ENCODE data around the gene MAP6. TPM values are rescaled to one million over a fixed set of nuclear protein-coding genes. Genes with fewer than 3 reads are reported as not detected.

Gene MAP6
- total RNA-seq, 1 donor from 2014 or later, result 6.9 TPM

DNA sequence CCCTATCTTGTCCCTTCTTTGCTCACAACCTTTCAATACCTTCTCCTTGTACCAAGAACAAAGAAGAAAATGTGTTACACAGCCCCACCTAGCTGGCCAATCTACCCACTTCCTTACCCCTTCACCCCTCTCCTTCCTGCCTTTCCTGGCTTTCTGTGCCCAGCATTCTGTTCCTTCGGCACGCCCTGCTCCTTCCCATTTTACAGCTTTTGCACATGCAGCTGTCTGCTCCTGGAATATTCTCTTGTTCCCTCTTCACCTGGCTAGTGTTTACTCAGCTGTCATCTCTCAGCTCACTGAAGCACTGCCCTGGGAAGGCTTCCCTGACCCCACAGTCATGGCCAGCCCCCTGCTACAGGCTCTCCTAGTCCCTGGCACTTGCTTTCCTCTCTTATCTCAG is 76.1 kb downstream of the MAP6 start:
- TF ChIP-seq POLR2AphosphoS5 (IDR thresholded peaks at IDR 0.05; ENCODE audit: insufficient read depth in 1 of 2, low read depth in 1 of 2) (no peak), POLR2A (IDR thresholded peaks at IDR 0.05) (no peak)
- TF ChIP-seq, protein P1, sequence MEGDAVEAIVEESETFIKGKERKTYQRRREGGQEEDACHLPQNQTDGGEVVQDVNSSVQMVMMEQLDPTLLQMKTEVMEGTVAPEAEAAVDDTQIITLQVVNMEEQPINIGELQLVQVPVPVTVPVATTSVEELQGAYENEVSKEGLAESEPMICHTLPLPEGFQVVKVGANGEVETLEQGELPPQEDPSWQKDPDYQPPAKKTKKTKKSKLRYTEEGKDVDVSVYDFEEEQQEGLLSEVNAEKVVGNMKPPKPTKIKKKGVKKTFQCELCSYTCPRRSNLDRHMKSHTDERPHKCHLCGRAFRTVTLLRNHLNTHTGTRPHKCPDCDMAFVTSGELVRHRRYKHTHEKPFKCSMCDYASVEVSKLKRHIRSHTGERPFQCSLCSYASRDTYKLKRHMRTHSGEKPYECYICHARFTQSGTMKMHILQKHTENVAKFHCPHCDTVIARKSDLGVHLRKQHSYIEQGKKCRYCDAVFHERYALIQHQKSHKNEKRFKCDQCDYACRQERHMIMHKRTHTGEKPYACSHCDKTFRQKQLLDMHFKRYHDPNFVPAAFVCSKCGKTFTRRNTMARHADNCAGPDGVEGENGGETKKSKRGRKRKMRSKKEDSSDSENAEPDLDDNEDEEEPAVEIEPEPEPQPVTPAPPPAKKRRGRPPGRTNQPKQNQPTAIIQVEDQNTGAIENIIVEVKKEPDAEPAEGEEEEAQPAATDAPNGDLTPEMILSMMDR (IDR thresholded peaks at IDR 0.05), result no peak
- H3K27me3 ChIP-seq, result no peaks in the 10 kb centered on the region
- no peak overlapping the region for H3K27ac ChIP-seq
- H3K4me1 ChIP-seq, result no peaks in the 10 kb centered on the region
- no peak overlapping the region for H3K4me3 ChIP-seq
- no peaks in the 10 kb centered on the region for H3K9me3 ChIP-seq
- DNase-seq (ENCODE audit: extremely low spot score in 2 of 2), result no peak
- no peaks in the 10 kb centered on the region for H3K36me3 ChIP-seq
- intact Hi-C loops (cut with DNase I), result no loop called here

DNA sequence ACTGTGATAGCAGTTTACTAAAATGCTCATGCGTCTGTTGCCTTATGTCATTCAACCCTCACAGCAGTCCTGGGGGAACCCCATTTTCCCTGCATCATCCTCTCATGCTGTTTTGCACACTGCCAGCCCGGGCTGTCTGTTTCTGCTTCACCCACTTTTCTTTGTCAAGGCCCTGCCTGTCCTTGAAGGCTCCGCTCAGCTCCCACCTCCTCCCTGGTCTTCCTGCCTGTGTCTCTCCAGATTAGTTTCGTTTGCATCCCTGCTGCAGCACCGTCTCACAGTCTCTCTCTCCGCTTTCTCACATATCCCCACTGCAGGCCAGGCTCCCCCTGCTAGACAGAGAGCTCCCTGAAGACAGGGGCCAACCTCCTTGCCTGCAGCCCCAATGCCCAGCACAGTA is 76.9 kb downstream of the MAP6 start:
- TF ChIP-seq, protein P1 (IDR thresholded peaks at IDR 0.05), result no peak
- TF ChIP-seq POLR2AphosphoS5 (IDR thresholded peaks at IDR 0.05; ENCODE audit: insufficient read depth in 1 of 2, low read depth in 1 of 2), result no peak
- TF ChIP-seq POLR2A (IDR thresholded peaks at IDR 0.05), result no peak
- Histone ChIP-seq H3K27me3 (no peaks in the 10 kb centered on the region), H3K27ac (no peak overlapping the region), H3K4me3 (no peak overlapping the region), H3K9me3 (no peaks in the 10 kb centered on the region), H3K4me1 (no peaks in the 10 kb centered on the region), H3K36me3 (no peaks in the 10 kb centered on the region)
- intact Hi-C loops (cut with DNase I), result no loop called here
- DNase-seq (ENCODE audit: extremely low spot score in 2 of 2), result no peak

DNA sequence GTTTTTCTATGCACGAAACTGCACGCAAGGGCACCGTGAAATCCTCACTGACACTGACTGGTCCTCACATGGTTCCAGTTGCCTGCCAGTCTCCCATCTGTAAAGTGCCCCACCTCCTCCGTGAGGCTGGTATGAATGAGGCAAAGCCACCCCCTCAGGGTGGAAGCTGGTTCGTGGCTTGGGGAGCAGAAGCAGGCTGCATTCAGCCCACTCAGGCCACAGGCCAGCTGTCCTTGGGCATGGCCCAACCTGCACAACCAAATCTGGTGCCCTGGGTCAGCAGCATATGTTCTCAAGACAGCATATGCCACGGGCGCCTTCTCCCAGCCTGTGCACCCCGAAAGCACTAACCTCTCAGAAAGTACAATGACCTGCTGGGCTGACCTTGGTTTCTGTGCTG is 77.5 kb downstream of the MAP6 start:
- no peak overlapping the region for H3K4me3 ChIP-seq
- no peaks in the 10 kb centered on the region for H3K4me1 ChIP-seq
- no peaks in the 10 kb centered on the region for H3K36me3 ChIP-seq
- H3K9me3 ChIP-seq, result no peaks in the 10 kb centered on the region
- intact Hi-C loops (cut with DNase I), result no loop called here
- no peaks in the 10 kb centered on the region for H3K27me3 ChIP-seq
- no peak overlapping the region for H3K27ac ChIP-seq
- DNase-seq (ENCODE audit: extremely low spot score in 2 of 2), result no peak
- no peak for TF ChIP-seq POLR2AphosphoS5 (IDR thresholded peaks at IDR 0.05; ENCODE audit: insufficient read depth in 1 of 2, low read depth in 1 of 2)

DNA sequence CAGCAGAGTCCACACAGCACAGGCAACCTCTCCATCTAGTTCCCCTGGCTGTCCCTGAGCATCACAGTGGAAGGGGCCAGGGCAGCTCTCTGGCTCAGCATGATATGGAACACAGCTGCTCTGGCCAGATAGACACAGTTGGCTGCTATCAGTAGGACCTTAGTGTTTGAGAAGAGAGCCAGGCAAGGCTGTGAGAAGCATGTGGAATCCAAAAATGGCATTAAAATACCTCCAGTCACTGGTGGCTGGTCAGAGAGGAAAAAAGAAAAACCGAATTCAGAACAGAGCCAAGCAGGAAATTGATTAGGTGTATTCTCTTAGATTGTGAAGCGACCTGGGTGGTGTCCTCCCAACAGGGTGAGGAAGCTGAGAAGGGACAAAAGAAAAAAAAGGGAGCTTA is 78.9 kb downstream of the MAP6 start:
- H3K4me1 ChIP-seq, result no peaks in the 10 kb centered on the region
- H3K27me3 ChIP-seq, result no peaks in the 10 kb centered on the region
- H3K4me3 ChIP-seq, result no peak overlapping the region
- no peak for DNase-seq (ENCODE audit: extremely low spot score in 2 of 2)
- intact Hi-C loops (cut with DNase I), result no loop called here
- no peak overlapping the region for H3K27ac ChIP-seq
- H3K9me3 ChIP-seq, result no peaks in the 10 kb centered on the region
- TF ChIP-seq POLR2A (IDR thresholded peaks at IDR 0.05) (no peak), POLR2AphosphoS5 (IDR thresholded peaks at IDR 0.05; ENCODE audit: insufficient read depth in 1 of 2, low read depth in 1 of 2) (no peak)
- TF ChIP-seq, protein P1 (IDR thresholded peaks at IDR 0.05), result no peak
- no peaks in the 10 kb centered on the region for H3K36me3 ChIP-seq

DNA sequence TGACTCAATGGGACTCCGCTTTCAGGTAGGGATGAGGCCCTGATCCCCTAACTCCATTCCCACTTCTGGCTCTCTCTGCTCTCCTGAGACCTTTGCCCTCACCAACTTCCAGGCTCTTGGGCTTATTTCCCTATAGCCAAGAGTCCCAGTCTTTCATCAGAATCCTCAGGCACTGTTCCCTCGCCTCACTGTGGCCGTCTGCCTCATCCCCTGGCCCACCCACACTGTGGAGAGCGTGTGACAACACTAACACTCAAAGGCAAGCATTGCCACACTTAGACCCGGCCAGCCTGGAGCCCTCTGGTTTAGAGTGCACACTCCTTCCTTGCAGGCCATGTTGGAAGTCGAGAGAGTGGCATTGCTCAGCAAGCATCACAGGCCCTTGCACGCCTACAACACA is 79.8 kb downstream of the MAP6 start:
- intact Hi-C loops (cut with DNase I), result no loop called here

More for the DNA sequence above, 79.8 kb downstream of the MAP6 start:
- no peak for DNase-seq (ENCODE audit: extremely low spot score in 2 of 2)
- Histone ChIP-seq H3K27ac (no peak overlapping the region), H3K4me1 (peaks cover 7% of the 10 kb centered on the region), H3K36me3 (no peaks in the 10 kb centered on the region), H3K4me3 (no peak overlapping the region), H3K9me3 (no peaks in the 10 kb centered on the region), H3K27me3 (no peaks in the 10 kb centered on the region)
- no peak for TF ChIP-seq POLR2A (IDR thresholded peaks at IDR 0.05)
- TF ChIP-seq, protein P1 (IDR thresholded peaks at IDR 0.05), result no peak
- no peak for TF ChIP-seq POLR2AphosphoS5 (IDR thresholded peaks at IDR 0.05; ENCODE audit: insufficient read depth in 1 of 2, low read depth in 1 of 2)
